ENCODE results near the gene MED28.

The MED28 gene

DNA sequence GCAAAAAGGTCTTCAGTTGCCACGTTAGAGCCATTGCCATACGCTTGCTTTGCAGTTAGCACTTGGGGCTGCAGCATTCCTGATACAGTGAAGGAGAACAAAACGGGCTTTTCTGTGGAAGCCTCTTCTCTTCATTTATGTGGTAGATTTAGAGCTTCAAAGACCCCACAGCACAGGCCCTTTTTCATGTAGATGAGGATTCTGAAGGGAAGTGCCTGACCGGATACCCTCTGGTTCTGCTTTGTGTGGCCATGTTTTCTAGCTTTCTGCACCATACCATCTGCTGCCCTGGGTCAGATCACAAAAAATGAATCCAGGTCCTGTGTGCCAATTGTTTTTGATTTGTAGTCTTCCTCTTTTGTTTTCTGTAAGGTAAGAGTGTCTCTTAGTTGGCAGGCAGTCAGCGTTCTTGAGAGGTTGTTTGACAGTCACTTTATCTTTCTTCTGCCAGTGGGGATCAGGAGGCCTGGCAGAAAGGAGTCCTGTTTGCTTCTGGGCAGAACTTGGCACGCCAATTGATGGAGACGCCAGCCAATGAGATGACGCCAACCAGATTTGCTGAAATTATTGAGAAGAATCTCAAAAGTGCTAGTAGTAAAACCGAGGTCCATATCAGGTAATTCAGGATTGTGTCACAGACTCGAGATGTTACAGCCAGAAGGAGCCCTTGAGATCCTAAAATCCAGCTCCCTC lies 29.8 kb upstream of the MED28 start (continued):
- TF ChIP-seq, protein P1, sequence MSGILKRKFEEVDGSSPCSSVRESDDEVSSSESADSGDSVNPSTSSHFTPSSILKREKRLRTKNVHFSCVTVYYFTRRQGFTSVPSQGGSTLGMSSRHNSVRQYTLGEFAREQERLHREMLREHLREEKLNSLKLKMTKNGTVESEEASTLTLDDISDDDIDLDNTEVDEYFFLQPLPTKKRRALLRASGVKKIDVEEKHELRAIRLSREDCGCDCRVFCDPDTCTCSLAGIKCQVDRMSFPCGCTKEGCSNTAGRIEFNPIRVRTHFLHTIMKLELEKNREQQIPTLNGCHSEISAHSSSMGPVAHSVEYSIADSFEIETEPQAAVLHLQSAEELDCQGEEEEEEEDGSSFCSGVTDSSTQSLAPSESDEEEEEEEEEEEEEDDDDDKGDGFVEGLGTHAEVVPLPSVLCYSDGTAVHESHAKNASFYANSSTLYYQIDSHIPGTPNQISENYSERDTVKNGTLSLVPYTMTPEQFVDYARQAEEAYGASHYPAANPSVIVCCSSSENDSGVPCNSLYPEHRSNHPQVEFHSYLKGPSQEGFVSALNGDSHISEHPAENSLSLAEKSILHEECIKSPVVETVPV (CRISPR knock-in tag; IDR thresholded peaks at IDR 0.05), result no peak
- no peak for TF ChIP-seq ZNF8 (CRISPR knock-in tag; IDR thresholded peaks at IDR 0.05)

DNA sequence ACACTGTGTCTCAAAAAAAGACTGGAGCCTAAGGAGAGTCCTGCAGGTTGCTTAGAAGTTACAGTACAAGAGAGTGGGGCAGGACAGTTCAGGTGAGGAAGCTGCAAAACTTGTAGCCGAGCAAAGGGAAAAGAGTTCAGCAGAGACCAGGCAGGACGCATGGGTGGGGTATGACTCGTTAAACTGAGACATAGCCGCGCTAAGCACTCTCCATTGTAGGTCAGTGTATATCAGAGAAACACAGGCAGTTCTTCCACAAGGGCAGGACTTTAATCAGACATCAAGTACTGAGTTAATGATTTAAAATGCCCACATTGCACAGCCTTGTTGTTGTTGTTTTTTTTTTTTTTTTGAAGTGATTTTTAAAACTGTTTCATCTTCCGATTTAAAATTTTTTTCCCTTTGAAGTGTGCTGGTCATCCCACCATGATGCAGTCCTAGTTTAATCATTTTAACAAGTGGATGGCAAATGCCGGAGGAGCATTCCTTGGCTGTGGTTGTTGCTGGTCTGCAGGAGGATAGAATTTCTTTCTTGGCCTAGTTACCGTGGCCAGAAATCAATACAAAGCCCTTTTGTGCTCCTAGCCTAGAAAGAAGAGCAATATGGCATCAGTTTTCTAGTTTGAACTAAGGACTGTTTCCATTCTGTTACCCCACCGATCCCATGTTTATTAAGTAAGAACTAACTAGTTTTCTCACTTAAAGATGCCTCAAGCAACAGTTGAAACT lies 27.2 kb upstream of the MED28 start:
- ATAC-seq, result no peak
- TF ChIP-seq ESRRG (CRISPR knock-in tag; IDR thresholded peaks at IDR 0.05), result no peak
- no peak for TF ChIP-seq SNAI2 (CRISPR knock-in tag; IDR thresholded peaks at IDR 0.05)
- no peak for TF ChIP-seq ZNF8 (CRISPR knock-in tag; IDR thresholded peaks at IDR 0.05)
- TF ChIP-seq CSDC2 (CRISPR knock-in tag; IDR thresholded peaks at IDR 0.05), result no peak
- TF ChIP-seq, protein P2, sequence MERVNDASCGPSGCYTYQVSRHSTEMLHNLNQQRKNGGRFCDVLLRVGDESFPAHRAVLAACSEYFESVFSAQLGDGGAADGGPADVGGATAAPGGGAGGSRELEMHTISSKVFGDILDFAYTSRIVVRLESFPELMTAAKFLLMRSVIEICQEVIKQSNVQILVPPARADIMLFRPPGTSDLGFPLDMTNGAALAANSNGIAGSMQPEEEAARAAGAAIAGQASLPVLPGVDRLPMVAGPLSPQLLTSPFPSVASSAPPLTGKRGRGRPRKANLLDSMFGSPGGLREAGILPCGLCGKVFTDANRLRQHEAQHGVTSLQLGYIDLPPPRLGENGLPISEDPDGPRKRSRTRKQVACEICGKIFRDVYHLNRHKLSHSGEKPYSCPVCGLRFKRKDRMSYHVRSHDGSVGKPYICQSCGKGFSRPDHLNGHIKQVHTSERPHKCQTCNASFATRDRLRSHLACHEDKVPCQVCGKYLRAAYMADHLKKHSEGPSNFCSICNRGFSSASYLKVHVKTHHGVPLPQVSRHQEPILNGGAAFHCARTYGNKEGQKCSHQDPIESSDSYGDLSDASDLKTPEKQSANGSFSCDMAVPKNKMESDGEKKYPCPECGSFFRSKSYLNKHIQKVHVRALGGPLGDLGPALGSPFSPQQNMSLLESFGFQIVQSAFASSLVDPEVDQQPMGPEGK (CRISPR knock-in tag; IDR thresholded peaks at IDR 0.05; ENCODE audit: borderline replicate concordance), result no peak
- no peak for TF ChIP-seq TOX (CRISPR knock-in tag; IDR thresholded peaks at IDR 0.05; ENCODE audit: borderline replicate concordance)
- no peak for TF ChIP-seq ZNF565 (CRISPR knock-in tag; conservative IDR thresholded peaks at IDR 0.05; ENCODE audit: low read depth)
- TF ChIP-seq ZFP30 (CRISPR knock-in tag; IDR thresholded peaks at IDR 0.05), result no peak
- no peak for TF ChIP-seq GLIS3 (CRISPR knock-in tag; IDR thresholded peaks at IDR 0.05)
- TF ChIP-seq ZC3H10 (CRISPR knock-in tag; IDR thresholded peaks at IDR 0.05), result no peak
- no peak for TF ChIP-seq ISL1 (CRISPR knock-in tag; IDR thresholded peaks at IDR 0.05)
- no peak for TF ChIP-seq ZNF70 (CRISPR knock-in tag; IDR thresholded peaks at IDR 0.05)
- no peak for TF ChIP-seq TCF4 (CRISPR knock-in tag; IDR thresholded peaks at IDR 0.05; ENCODE audit: borderline replicate concordance)

GRCh38 chr4:17589355-17589754 lies 25.1 kb upstream of the MED28 start:
- ATAC-seq, result no peak
- TF ChIP-seq, protein P2 (CRISPR knock-in tag; IDR thresholded peaks at IDR 0.05; ENCODE audit: borderline replicate concordance), result no peak
- TF ChIP-seq ZFP3 (CRISPR knock-in tag; IDR thresholded peaks at IDR 0.05) (no peak), RARB (CRISPR knock-in tag; IDR thresholded peaks at IDR 0.05) (no peak), ISL1 (CRISPR knock-in tag; IDR thresholded peaks at IDR 0.05) (no peak), TCF4 (CRISPR knock-in tag; IDR thresholded peaks at IDR 0.05; ENCODE audit: borderline replicate concordance) (no peak), GLIS3 (CRISPR knock-in tag; IDR thresholded peaks at IDR 0.05) (no peak), OSR1 (CRISPR knock-in tag; IDR thresholded peaks at IDR 0.05) (no peak), TOX (CRISPR knock-in tag; IDR thresholded peaks at IDR 0.05; ENCODE audit: borderline replicate concordance) (no peak), POU6F1 (CRISPR knock-in tag; IDR thresholded peaks at IDR 0.05; ENCODE audit: borderline replicate concordance, low read depth) (no peak)

GRCh38 chr4:17595471-17596005 lies 18.9 kb upstream of the MED28 start:
- TF ChIP-seq GLIS3 (CRISPR knock-in tag; IDR thresholded peaks at IDR 0.05) (no peak), ZNF8 (CRISPR knock-in tag; IDR thresholded peaks at IDR 0.05) (no peak), ZC3H10 (CRISPR knock-in tag; IDR thresholded peaks at IDR 0.05) (no peak), TOX (CRISPR knock-in tag; IDR thresholded peaks at IDR 0.05; ENCODE audit: borderline replicate concordance) (no peak), ZFP3 (CRISPR knock-in tag; IDR thresholded peaks at IDR 0.05) (no peak), ZNF70 (CRISPR knock-in tag; IDR thresholded peaks at IDR 0.05) (no peak), PPARA (CRISPR knock-in tag; IDR thresholded peaks at IDR 0.05; ENCODE audit: borderline replicate concordance) (no peak), ARNTL (CRISPR knock-in tag; IDR thresholded peaks at IDR 0.05; ENCODE audit: borderline replicate concordance, low read depth) (no peak), ESRRG (CRISPR knock-in tag; IDR thresholded peaks at IDR 0.05) (no peak), OSR1 (CRISPR knock-in tag; IDR thresholded peaks at IDR 0.05) (no peak), SNAI2 (CRISPR knock-in tag; IDR thresholded peaks at IDR 0.05) (no peak)
- ATAC-seq, result no peak

All from SK-N-SH treated with all-trans-retinoic acid at 6 μM for 48 hours (cell line).